Measurements from ENCODE around the gene FSTL4. TPM values are rescaled to one million over a fixed set of nuclear protein-coding genes. Genes with fewer than 3 reads are reported as not detected.

The FSTL4 gene
- total RNA-seq, 4 donors from 2014 or later: 5.1 to 8.3 (median 6.0) TPM

DNA sequence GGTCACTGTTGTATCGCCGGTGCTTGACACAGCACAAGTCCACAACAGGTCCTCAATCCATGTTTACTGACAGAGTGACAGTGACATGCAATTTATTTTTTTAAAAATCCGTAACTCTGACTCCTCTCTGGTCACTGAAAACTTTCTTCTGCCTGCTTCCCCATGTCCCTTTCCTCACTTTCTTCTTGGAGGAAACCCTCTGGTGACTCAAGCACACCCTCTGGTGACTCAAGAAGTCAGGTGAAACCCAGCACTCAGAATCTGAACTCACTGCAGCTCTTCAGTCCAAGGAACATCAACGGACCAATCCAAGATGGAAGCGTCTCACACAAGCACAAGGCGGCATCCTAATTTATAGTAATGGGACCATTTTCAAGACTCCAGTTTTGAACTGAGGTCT, 245.9 kb downstream of the FSTL4 start:
- TF ChIP-seq POLR2A (IDR thresholded peaks at IDR 0.05): no peak
- TF ChIP-seq, protein P1, sequence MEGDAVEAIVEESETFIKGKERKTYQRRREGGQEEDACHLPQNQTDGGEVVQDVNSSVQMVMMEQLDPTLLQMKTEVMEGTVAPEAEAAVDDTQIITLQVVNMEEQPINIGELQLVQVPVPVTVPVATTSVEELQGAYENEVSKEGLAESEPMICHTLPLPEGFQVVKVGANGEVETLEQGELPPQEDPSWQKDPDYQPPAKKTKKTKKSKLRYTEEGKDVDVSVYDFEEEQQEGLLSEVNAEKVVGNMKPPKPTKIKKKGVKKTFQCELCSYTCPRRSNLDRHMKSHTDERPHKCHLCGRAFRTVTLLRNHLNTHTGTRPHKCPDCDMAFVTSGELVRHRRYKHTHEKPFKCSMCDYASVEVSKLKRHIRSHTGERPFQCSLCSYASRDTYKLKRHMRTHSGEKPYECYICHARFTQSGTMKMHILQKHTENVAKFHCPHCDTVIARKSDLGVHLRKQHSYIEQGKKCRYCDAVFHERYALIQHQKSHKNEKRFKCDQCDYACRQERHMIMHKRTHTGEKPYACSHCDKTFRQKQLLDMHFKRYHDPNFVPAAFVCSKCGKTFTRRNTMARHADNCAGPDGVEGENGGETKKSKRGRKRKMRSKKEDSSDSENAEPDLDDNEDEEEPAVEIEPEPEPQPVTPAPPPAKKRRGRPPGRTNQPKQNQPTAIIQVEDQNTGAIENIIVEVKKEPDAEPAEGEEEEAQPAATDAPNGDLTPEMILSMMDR (IDR thresholded peaks at IDR 0.05): no peak
- DNase-seq (ENCODE audit: low spot score in 2 of 2): no peak
- H3K4me3 ChIP-seq (ENCODE audit: low read depth, poor library complexity, severe bottlenecking): no peak overlapping the region
- intact Hi-C loops (cut with DNase I; ENCODE audit: low total_unique reads): no loop called here
- 95 to 96% methylated on average over 6 of the region's 6 CpGs for WGBS, 2 donors

GRCh38 chr5:133365738-133366137, 246.6 kb downstream of the FSTL4 start:
- intact Hi-C loops (cut with DNase I; ENCODE audit: low total_unique reads): no loop called here
- TF ChIP-seq, protein P1 (IDR thresholded peaks at IDR 0.05): no peak
- no peak for TF ChIP-seq POLR2A (IDR thresholded peaks at IDR 0.05)
- 96% methylated on average over 6 of the region's 6 CpGs for WGBS, 2 donors
- DNase-seq (ENCODE audit: low spot score in 2 of 2): peak in 1 of 2 donors; percentile 50
- no peak overlapping the region for H3K4me3 ChIP-seq (ENCODE audit: low read depth, poor library complexity, severe bottlenecking)

GRCh38 chr5:133364936-133365707, 247.2 kb downstream of the FSTL4 start:
- peak in 1 of 2 donors; percentile 50 for DNase-seq (ENCODE audit: low spot score in 2 of 2)
- no peak overlapping the region for H3K4me3 ChIP-seq (ENCODE audit: low read depth, poor library complexity, severe bottlenecking)
- 77 to 89% methylated on average over 12 of the region's 12 CpGs for WGBS, 2 donors
- intact Hi-C loops (cut with DNase I; ENCODE audit: low total_unique reads): no loop called here
- TF ChIP-seq, protein P1 (IDR thresholded peaks at IDR 0.05): no peak
- no peak for TF ChIP-seq POLR2A (IDR thresholded peaks at IDR 0.05)

- intact Hi-C loops (cut with DNase I; ENCODE audit: low total_unique reads): no loop called here
- TF ChIP-seq, protein P1 (IDR thresholded peaks at IDR 0.05): no peak
- TF ChIP-seq POLR2A (IDR thresholded peaks at IDR 0.05): no peak
- DNase-seq (ENCODE audit: low spot score in 2 of 2): no peak
- 88 to 91% methylated on average over 10 of the region's 10 CpGs for WGBS, 2 donors
- H3K4me3 ChIP-seq (ENCODE audit: low read depth, poor library complexity, severe bottlenecking): no peak overlapping the region
Measured at GRCh38 chr5:133363807-133364587, 248.3 kb downstream of the FSTL4 start.

DNA sequence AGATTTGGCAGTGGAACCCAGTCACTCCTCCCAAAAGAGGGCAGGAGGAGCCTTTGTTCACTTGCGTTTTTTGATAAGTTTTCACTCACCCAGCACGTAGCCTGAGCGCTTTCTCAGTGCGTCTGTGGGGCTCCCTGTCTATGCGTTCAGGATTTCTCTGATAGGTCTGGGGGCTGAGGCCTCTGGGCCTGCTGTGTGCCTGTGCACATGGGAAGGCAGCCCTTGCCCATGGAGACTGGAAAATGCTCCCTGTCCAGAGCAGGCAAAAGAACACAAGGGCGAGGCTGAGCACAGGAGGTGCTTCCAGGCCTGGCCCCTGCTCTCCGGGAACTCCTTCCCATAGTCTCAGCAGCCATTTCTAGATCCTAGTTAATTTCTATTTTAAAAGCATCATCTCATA, 249.9 kb downstream of the FSTL4 start:
- no peak for DNase-seq (ENCODE audit: low spot score in 2 of 2)
- no peak overlapping the region for H3K4me3 ChIP-seq (ENCODE audit: low read depth, poor library complexity, severe bottlenecking)
- no peak for TF ChIP-seq POLR2A (IDR thresholded peaks at IDR 0.05)
- TF ChIP-seq, protein P1 (IDR thresholded peaks at IDR 0.05): no peak
- intact Hi-C loops (cut with DNase I; ENCODE audit: low total_unique reads): no loop called here
- WGBS, 2 donors: 88 to 89% methylated on average over 7 of the region's 7 CpGs

Measured in lower leg skin (tissue), 4 donors.